GM08714 (cell line): ENCODE data around the gene GGACT.
"Not testable (repeated sequence)": the region's sequence is repeated elsewhere in the genome, so short reads cannot be mapped to it uniquely, and the experiment has no call there.

Source experiments
- H3K4me3 ChIP-seq: fragments of 200-500 bp; sonication (Bioruptor generic); 2 replicates; pipeline ENCODE4 v1.5.1; 2014; ENCODE audit warnings: mild to moderate bottlenecking, low read length, inconsistent platforms
- ZNF274 ChIP-seq: IDR thresholded peaks from 2 replicates; pipeline ENCODE4 v1.6.1; 2012; ENCODE audit warnings: mild to moderate bottlenecking, low read depth, low read length

The GGACT gene

DNA sequence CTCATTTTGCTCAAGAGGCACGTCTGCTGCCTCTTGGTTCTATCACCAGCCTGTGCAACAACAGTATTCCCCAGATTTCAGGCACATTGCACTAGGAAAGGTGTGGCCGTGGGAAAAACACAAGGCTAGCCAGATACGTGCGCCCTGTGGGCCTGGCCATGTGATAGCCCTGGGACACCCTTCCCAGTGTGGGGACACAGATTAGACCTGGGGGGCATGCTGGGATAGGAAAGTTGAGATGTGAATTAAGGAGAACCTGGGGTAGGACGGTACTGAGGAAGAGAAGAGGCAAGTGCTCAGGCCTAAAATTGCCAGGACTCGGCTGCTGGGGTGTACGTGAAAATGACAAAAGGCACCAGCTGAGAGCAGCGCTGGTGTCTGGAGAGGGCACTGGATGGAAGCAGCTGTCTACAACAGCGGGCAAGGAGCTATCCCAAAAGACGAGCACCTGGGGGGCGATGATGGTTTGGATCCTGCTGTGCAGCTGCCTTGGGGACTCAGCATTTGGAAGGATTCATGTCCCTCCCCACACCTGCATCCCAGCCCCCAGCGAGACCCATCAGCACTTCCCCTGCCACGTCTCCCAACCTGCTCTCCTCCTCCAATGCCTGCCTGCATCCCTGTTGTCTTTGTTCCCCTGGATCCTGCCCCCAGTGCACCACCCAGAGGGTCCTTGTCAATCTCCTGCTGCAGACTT lies 54.3 kb downstream of the GGACT start:
- H3K4me3 ChIP-seq: no peak overlapping the region
- no peak for TF ChIP-seq ZNF274

DNA sequence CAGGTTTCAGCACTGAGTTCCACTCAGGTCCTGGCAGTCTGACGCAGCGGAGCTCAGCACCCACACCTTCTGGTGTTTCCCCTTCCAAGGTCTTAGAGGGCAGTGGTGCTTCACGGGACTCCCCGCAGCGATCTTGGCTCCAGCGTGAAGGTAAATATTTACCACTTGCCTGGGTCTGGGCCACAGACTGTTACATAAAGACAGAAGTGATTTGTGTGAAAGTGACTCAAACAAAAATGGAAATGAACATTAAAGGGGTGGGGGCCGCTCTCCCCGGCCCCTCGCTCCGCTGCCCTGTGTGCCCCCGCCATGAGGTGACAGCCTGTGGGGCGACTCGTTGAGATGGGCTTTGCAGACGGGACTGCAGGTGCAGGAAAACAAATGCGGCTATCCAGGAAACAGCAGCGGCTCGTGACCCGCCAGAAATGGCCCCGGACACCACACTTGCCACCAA lies 55.0 kb downstream of the GGACT start:
- no peak overlapping the region for H3K4me3 ChIP-seq
- no peak for TF ChIP-seq ZNF274

DNA sequence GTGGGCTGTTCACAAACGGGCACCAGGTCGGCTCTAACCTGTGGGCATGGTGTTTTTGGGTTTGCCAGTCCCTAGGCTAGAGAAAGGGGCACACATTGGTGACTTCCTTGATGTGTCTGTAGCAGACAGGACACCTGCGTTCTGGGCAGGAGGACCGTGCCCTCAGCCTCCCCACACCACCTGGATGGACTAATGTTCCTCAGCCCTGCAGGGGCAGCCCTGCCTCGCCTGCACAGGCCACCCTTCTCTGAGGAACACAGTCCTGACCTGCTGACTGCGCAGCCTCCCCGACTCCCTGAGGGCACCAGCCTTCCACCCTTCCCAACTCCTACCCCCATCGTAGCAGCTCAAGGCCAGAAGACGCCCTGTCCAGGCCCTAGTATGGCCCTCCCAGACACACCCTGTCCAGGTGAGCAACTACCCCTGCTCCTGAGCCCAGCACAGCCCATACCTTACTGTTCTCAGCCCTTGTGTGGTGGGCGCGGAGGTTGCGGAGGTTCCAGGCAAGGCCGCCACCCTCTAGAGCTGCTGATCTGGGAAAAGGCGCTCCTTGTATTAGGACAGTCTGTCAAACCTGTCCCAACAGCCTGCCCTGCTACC lies 55.7 kb downstream of the GGACT start:
- H3K4me3 ChIP-seq: no peak overlapping the region
- TF ChIP-seq ZNF274: no peak

DNA sequence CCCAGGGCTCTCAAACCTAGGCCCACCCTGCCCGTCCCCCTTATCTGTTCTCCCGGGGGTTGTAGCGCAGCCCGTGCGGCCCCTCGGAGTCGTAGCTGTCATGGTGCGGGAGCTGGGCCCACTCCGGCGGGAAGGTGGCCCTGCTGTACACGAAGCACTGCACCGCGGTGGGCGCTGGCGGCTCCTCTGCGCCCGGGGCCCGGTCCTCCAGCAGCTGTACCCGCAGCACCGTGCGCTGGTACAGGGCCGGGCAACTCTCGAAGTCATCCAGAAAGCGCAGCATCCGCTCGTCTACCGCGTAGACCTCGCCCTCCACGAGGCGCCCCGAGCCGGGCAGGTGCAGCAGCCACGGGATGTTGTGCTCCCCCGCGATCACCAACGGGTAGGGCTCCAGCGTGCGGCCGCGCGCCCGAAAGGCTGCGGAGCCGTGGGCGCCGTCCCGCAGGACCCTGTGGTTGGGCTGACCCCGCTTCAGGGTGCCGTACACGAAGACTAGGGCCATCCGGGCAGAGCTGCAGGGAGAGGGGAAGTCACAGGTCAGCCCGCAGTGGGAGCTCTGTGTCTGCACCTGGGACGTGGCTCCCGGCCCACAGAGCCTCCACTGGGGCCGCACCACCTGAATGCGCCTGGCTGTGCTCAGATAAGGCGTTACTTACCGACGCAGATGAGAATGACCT lies 56.4 kb downstream of the GGACT start:
- no peak overlapping the region for H3K4me3 ChIP-seq
- no peak for TF ChIP-seq ZNF274

DNA sequence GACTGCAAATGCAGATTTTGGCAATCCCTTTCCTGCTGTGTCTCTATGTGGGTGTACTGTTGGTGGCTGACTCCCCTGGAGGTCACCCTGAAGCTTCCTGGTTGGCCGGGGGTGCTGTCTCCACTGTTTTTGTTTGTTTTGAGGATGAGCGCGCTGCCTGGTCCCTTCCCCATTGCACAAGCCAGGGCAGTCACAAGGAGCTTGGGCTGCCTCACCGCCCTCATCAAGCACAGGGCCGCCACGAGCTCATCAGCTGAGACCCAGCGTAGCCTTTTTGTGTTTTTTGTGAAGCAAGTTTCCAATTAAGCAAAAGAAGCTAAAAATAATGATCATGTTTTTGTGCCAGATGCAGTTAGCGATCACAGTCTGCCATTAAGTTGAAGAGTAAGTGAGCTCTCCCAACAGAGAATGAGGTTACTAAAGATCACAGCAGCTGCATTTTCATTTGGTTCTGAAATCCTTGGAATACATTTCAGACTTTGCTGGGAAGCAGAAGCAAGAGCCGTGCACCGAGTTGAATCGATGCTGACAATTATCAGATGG lies 57.8 kb downstream of the GGACT start:
- no peak overlapping the region for H3K4me3 ChIP-seq
- no peak for TF ChIP-seq ZNF274

DNA sequence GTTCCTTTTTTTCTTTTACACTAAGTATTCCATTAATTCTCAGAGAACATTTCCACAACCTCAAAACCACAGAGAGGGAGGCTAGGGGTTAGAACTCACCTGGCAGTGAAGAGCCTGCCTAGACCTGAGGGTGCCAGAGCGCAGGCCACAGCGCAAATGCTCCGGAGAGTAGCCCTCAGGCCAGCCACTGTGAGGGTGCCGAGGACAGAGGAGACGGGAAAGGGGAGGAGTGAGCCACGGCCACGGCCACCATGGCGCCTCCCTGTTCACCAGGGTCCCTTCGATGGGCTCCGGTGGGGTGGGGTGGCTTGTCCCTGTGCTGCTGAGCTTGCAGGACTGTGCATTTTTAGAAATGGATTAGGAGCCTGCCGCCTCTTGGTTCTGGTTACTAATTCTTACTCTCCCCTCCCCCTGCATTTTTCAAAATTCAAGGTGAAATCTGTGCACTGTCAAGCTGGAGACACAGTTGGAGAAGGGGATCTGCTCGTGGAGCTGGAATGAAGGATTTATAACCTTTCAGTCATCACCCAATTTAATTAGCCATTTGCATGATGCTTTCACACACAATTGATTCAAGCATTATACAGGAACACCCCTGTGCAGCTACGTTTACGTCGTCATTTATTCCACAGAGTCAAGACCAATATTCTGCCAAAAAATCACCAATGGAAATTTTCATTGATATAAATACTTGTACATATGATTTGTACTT lies 58.8 kb downstream of the GGACT start:
- TF ChIP-seq ZNF274: no peak
- no peak overlapping the region for H3K4me3 ChIP-seq

DNA sequence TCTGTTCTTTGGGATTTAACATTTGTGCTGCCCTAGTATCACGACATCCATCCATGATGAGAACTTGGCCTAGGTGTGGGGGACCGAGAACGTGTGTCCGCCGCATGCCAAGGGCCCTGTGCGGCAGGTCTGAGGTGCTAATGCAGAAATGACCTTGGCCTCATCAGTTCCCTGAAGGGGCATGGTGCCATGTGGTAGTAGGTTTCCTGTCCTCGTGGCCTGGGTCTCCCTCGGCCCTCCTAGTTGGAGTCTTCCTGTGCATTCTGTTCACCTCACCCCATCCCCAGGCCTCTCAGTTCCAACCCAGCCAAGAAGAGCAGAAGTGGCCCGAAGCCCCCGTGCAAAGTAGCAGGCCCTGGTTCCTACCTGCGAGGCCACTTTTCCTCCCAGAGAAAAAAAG lies 59.8 kb downstream of the GGACT start:
- no peak overlapping the region for H3K4me3 ChIP-seq
- no peak for TF ChIP-seq ZNF274

DNA sequence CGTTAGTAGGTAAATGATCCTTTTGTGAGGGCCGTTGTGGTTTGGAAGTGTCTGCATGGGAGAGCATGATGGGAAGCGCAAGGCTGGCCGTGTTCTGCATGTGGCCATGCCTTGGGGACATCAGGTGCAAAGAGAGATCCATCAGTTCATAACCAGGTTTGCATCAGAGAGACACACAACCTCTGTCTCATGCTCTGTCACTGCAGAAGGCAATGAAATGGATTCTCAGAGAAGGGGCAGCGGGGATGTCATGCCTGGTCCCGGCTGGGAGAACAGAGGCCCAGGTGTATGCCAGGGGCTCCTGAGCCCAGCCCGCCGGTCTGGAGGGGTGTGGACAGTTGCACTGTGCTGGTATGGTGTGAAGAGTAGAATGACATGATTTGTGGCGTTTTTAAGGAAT lies 60.2 kb downstream of the GGACT start:
- H3K4me3 ChIP-seq: no peak overlapping the region
- TF ChIP-seq ZNF274: no peak

DNA sequence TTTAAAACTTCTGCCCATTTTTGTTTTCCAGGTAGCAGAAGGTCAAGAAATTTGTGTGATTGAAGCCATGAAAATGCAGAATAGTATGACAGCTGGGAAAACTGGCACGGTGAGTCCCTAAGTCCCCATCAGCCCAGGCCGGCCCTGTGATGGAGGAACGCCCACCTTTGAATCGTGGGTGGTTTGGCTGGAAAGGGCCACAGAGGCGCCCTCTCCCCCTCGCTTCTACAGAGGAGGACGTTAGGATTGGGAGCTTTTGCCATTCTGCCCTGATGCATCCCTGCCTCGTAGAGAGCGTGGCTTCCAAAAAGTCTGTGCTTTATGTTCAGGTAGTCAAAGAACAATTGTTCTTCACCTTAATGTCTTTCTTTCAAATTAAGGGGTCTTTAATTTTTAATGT lies 60.9 kb downstream of the GGACT start:
- TF ChIP-seq ZNF274: no peak
- H3K4me3 ChIP-seq: no peak overlapping the region

DNA sequence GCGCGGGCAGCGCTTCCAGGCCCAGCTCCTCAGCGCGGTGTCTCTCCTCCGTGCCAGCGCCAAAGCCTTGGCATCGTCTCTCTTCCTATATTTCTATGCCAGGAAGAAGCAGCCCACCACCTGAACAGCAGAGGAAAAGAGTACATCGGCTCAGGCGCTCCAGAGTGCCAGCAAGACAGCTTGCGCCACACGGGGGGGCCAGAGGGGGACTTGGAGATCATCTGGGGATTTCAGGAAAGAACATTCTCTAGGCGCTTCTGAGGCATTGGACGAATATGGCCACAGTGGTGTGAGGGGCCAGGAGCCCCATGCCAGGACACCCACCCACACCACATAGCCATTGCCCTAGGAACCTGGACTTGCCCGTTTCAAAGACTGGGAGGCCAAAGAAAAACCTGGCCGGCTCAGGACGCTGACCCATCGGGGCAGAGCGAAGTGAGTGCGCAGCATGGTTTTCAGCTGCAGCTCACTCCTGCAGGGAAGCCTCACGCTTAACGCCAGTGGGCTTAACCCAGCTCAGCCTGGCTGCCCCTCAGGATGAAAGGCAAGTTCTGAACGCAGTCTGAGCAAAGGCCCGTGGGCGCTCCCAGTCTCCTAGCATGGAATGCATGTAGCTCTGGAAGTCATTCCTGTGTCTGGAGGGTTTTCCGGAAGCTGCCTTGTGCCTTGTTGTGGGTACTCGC lies 62.1 kb downstream of the GGACT start:
- TF ChIP-seq ZNF274: no peak
- H3K4me3 ChIP-seq: no peak overlapping the region

DNA sequence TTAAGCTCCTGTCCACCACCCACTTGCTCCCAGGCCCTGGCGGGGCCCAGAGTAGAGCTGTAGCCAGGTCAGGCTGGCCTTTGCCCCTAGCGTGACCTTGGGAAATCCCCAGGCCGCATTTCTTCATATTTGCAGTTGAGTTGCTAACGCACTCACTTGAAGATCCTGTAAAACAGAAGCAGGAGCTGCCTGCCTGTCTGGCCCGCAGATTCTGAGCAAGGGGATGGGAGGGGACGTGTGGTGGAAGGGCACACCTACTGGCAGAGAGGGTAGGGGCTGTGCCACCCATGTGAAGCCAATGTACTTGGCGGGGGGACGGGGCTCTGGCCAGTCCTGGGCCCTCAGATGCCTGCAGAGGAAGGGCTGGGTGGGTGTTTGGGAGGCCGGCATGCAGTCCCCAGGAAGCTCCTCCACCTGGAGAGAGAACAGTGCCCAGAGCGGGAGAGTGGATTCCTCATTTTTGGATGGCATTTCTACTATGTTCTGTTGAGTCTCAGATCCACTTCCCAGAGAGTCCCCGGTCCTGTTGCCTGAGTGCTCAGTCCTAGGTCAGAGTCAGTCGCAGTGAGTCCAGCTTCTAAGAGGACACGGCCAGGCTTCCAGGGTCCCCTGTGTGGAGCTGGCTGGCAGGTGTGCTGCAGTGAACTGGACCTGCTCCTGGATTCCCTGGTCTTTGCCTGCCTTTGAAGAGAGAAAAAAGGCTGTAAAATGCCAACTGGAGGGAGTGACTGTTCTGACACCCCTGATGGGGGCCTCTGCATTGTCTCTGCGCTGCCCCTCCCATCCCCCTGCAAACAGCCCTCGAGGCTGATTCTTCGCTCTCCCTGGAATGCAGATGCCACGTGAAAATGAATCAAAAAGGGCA lies 62.9 kb downstream of the GGACT start:
- H3K4me3 ChIP-seq: no peak overlapping the region
- no peak for TF ChIP-seq ZNF274

DNA sequence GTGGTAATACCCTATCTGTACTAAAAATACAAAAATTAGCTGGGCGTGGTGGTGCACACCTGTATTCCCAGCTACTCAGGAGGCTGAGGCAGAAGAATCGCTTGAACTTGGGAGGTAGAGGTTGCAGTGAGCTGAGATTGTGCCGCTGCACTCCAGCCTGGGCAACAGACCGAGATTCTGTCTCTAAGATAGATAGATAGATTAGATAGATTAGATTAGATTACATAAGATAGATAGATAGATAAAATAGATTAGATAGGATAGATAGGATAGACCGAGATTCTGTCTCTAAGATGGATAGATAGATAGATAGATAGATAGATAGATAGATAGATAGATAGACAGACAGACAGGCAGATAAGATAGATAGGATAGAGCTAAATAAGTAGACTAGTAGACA lies 63.9 kb downstream of the GGACT start:
- not testable (repeated sequence) for H3K4me3 ChIP-seq

DNA sequence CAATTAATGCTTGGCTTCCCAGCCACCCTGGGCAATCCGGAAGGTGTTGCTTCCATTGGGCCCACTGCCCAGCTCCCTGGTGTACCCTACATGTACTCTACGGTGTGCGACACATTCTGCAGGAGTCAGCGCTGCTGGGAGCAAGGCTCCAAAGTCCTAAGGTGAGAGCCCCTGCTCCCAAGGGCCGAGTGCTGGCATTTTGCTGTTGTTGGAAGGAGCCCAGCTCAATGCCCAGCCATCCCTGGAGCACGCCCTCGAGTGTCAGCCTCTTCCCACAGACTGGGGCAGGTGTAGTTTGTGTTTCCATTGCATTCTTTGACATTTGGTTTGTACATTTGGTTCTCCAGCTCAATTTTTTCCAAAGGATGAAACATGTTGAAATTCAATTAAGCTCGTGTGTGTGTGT lies 64.6 kb downstream of the GGACT start:
- no peak overlapping the region for H3K4me3 ChIP-seq
- no peak for TF ChIP-seq ZNF274
